HG03095 (cell line): ENCODE measurements around the gene CCDC167.

Experiments
- ATAC-seq: cut with Tn5 transposase; IDR thresholded peaks from one replicate; pipeline ENCODE4 v1.9.1; 2021; ENCODE audit warnings: moderate library complexity; ENCODE audit not compliant: unreplicated experiment

The CCDC167 gene

DNA sequence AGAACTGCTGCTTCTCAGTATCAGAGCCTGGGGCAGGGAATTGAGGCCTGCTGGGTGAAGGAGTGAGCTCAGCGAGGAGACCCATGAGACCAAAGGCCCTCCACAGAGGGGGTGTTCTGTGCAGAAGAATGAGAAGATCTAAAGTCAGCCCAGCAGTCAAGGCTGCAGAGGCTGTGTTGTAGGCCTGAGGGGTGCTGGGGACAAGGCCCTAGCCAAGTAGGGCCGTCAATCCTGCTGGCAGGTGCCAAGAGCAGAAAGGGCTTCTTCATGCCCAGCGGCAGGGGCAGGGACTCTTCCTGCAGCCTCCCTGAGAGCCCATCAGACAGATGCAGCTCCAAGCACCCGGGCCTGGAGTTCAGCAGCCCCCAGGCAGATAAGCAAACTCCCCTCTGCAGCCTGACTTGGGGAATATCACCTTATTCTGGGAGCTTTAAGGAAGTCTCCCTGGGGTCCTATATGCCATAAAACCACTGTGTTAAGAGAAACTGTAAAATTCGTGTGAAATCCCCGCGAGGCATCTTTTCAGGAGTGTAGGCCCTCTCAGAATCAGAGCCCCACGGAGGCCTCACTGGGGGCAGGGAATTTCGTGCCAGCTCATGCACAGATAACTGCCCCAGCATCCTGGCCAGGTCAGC is 9.0 kb downstream of the CCDC167 start:
- no peak for ATAC-seq

DNA sequence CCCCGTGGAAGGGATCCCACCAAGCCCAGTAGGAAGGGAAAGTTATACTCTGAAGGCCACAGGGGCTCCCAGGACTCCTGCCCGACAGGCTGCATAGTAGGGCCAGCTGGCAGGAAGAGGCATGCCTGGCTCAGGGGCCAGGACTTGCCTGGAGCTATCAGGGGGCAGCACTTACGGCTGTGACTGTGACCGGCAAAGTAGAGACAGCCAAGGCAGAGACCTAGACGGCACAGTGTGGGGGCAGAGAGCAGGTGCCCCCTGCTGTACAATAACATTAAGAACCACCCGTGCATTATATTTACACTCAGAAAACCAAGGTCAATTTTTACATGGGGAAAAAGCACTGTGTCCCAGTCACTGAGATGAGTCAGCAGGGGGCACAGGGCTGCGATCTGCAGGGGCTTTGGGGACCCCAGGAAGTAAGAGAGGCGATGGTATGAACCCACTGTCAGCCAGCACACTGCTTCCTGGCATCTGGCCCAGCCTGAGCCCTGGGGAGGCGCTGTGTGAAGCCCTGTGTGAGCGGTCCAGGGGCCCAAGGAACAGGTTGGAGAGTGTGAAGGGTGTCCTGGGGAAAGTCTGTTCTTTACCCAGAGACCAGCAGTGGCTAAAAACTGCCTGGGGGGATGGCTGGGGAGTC is 9.9 kb downstream of the CCDC167 start:
- ATAC-seq: no peak

DNA sequence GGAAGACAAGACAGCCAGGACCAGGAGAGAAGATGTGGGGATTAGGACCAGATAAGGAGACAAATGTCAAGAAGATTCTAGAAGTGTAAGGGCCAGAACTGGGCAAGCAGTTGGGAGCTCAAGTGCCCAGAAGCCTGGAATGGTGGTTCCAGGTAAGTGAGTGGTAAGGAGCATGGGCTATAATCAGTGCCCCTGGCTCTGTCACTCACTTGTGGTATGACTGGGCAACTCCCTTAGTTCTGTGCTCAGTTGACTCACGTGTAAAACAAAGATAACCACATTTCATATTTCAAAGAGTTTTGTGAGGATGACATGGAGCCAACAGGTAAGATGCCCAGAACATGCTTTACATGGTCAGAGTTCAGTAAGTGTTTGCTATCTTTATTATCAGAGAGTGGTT is 11.2 kb downstream of the CCDC167 start:
- no peak for ATAC-seq

DNA sequence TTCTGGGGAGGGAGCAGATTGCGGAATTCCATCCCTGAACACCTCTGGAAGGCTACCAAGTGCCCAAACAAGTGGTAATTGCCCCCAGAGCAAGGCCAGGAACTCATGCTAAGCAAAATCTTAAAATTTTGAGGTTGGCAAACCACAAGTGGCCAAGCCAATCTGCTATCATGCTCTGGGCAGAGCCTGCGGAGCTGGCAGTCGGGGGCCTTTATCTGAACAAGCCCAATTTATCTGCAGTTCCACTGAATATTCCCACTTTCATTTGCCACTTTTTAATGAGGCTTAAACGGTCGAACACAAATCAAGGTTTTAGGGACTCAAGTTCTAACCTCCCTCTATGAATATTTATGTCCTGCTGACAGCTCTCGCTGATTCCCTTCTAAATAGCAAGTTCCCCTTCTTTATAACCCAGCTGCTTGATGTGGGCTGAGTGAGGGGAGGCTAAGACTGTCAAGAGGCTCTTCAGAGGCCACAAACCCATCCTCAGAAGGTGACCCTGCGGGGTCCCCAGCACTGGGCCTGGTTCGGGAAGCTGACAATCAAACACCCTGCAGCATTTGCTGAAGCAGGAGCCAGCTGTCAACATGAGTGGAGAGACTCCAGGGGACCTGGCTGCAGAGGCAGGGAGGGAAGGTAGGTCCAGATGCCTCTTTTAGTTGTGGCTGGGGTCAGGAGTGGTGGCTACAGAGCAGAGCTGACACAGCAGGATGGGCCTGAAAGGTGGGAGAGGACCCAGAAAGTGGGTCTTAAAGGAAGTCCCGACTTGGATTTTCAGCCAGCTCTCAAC is 11.9 kb downstream of the CCDC167 start:
- no peak for ATAC-seq

DNA sequence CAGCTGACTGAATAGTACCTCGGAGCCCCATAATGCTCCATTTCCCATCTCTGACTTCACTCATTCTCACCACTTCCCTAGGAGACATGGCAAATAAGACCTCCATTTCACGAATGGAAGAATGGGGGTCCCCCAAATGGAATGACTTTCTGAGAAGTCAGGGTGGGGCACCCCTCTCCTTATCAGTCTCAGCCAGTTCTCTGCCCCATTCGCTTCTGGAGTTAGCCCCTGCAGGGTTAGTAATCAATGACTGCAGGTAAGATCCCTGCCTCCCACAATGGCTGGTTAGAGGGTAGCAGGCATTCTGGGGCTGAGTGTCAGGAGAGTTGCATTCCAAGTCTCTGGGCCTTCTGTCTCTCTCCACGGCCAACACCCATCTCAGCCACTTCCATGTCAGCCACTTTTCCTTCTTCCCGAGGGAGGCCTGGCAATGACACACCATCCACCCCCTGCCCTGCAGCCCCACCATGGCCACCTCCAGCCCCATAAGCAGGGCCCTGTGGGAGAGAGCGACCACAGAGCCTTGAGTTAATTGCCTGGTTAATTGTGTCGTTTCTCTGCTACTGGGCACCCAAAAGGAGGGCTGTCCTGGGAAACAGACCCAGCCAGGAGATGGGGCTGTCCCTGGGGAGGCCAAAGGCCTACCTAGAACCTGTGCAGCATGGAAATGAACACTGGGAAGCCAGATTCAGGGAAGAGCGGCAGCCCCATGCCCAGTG is 13.4 kb downstream of the CCDC167 start:
- no peak for ATAC-seq

DNA sequence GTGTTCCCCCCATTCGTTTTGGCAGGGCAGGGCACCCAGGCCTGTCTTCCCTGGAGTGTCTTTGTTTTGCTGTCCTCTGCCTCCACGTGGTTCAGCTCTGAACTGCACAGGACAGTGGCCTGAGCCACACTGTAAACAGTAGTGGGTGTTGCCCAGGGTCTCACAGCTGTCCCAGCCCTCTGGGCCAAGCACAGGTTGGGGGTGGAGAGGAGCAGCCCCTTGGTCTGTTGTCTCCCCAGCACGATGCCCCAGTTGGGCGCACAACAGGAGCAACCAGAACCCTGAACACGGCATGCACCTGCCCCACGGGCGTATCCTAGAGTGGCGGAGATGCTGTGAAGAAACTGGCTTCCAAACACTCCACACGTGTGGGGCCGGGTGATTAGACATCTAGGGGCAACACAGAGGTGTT is 14.4 kb downstream of the CCDC167 start:
- no peak for ATAC-seq

DNA sequence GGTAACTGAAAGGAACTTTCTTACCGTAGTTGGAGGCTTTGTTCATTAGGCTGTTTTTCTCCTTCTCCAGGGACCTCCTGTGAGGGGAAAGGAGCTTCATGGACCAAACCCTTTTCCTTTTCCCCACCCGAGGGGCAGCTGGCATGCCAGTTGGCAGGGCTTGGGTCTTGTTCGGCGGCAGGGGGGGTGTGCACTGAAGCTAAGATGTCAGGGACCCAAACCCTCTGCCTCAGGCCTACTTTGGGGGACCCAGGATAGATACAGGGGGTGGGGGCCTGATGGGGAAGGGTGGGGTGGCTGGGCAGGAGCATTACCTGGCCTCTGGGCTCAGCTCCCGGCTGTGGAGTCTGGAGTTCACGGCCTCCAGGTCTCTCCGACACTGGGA is 14.9 kb downstream of the CCDC167 start:
- no peak for ATAC-seq

DNA sequence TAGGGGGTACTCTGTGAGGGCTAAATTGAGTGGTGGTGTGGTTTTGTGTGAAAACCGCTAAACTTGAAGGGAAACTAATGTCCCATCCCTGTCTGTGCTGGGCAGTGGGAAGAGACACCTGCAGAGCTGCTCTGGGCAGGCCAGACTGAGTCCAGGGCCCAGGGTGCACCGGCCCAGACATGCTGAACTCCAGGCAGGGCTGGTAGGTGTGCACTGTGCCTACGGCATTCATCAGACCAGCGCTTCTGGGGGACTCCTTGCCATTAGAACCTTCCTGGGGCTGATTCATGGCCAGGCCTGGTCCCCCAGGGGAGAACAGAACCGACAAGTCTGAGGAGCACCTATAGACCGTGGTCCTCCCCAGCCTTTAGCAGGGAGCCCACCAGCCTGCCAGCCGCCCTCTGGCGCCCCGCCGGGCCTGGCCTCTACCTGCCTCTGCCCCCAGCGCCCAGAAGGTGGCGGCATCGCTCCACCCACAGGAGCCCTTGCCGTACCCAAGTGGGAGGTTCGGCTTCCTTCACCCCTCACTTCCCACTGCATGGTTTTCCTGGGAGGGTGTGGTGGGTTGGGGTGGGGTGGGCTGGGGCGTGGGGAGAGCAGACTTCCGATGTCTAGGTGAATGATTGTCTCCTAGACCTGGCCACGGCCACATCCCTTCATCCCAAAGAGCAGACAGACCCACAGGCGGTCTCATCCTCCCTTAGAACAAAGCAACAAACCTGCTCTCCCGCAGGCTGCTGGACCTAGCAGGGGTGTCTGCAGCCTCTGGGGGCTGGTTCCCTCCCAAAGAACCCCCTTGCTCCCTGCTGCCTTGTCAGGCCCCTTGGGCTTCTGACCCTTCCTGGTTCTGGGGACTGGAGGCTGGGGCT is 15.5 kb downstream of the CCDC167 start:
- no peak for ATAC-seq

DNA sequence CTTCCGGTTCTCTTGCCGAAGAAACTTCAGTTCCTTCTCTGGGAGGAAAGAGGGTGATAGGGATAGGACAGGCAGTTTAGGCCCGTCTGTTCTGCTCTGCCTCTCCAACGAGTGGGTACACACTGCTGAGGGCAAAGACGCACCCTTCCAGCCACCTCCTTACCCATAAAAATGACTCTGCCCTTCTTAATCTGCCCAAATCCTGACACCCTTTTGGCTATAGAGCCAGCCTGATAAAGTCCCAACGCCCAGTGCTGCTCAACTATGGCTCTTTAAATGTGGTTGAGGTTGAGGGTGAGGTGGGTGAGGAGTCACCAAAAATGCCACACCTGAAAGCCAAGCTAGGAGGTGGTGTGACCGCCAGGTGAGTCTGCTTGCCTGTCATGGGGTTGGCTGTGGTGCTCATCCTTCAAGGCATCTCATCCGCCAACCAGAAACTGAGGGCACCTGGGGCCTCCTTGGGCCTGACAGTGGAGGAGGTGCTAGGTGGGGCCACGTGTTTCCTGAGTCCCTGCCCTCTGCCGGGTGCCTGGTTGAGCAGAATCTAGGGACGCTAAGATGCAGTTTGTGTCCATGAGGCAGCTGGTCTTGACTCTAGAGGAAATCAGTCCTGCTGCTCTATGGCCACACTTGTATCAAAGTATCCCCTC is 16.3 kb downstream of the CCDC167 start:
- ATAC-seq: no peak

DNA sequence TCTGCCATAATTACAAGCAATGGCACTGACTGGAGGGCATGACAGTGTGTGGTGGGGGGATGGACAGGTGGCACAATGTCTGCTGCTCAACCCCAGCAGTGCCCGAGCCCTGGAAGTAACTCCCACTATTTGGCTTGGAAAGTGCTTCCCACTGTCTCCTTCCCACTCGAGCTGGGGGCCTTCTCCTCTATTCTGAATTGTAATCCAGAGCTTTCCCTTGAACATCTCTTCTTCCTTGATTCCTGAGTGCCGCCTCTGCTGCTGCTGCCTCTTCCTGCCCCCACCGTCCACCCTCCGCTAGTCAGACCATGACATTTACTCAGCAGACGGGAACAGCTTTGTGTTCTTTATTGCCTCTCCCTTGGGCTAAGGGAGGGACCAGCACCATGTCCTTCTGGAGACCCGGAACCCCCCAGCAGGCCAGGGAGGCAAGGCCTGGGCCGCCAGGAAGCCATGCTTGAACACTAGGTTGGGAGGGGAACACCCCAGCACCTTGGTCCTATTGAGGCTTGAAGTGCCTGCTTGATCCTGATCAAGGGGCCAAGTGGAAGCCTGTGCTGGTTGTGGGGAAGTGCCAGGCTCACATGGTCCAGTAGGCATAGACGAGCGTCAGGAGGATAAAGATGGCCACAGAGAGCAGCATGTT is 17.0 kb downstream of the CCDC167 start:
- no peak for ATAC-seq

DNA sequence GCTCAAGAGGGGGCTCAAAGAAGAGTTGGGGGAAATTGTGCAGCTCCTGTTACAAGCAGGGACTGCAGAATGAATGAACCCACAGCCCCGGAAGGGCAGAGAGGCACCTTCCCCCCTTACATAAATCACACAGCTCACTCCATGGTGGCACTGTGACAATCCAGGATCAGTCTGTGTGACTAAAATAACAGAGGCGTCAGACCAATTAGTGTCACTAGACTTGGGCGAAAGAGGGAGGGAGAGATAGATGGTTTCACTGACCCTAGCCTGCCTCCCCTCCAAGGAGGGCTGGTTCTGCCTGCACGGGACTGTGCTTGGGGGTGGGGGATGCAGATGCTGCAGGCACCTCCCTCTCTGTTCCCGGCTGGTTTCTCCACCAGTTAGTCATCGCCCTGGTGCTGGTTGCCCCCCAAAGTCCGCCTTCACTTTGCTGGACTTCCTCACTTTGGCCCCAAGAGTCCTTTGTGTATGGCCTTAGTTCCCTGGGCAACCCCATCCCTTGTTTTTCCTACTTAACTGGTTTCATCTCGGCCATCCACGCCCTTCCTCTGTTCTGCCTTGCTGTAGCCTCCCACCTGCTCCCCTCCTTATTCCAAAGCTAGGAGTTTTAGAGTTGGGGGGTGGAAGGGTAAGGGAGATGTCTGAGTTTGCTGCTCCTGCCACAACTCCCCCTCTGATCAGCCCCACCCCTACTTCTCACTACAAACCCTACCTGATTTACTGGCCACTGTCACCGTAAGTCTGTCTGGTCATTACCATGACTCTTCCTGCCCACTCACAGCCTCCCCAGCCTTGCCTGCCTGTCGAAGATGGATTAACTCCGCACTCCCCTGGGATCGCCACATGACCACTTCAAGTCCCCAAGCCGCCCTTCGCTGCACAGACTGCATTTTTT is 17.7 kb downstream of the CCDC167 start:
- no peak for ATAC-seq

DNA sequence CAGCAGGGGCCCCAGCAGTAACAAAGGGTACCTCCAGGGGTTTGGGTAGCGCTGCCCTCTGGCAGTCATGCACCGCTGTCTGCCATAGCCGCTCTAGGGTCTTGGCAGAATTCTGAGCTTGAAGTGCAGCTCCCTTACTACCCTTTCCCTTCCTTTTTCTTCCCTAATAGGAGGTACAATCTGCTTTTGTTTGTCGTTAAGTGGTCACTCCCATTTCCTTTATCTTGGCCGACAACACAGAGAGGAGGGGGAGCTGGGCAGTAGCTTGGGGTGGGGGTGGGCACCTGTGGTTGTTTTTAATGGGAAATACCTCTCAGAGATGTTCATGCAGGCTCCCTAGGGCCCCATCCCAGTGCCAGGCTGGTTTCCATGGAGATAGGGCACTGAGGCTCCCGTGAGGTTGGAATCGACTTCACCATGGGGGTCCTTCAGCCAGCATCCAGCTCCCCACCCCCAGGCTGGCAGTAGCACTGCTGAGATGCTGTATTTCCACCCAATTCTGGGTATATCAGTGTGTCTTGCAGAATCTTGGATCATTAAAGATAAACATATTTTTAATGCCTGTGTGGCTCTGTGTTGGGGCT is 18.6 kb downstream of the CCDC167 start:
- no peak for ATAC-seq

DNA sequence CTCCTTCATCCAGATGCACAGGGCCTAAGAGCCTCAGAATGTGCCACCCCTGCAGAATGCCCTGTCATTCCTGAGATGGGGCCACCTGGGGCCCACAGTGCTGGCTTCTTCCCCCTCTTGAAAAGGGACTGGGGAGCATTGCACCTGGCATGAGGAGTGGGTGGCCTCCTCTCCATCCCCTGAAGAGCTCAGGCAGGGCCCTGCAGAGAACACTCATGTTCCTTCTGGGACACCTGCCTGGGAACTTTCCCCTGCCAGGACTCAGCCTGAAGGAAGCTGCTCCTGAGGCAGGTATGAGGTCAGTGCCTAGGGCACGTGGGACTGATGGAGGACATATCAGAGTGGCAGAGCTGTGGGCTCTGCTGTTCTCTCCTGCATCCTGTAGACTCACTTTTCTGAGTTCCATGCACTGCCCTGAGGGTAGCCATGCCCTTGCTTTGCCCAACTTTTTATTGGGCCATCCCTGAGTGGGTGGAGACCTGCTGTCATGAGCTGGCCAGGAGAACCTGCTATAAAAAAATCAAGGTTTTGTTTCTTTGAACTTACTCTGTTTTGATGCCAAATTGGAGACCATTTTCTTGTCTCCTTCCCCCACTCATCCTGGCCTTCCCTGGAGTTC is 19.5 kb downstream of the CCDC167 start:
- ATAC-seq: no peak

DNA sequence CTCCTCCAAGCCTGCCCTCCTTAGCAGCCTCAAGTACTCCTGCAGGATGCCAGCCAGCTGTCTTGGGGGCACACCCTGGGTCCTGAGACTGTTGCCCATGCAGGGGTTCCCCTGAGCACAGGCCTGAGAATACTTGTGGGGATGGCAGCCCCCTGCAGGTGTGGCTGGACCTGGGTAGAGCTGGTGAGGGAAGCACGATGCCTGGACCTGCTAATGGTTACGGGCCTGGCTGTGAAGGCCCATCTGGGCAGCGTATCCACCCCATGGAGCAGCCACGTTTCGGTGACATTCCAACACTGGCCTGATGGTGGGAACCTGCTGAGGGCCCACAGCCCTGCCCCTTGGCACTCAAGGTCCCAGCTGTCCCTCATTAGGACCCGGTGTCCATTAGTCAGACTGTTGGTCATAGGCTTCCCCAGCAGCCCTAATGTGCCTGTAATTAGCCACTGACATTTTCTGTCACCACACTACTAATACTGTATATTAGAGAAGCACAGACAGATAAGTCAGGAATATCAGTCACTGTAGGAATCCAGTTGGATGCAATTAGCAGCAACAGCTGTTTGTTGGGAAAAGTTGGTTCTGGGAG is 20.3 kb downstream of the CCDC167 start:
- ATAC-seq: no peak

DNA sequence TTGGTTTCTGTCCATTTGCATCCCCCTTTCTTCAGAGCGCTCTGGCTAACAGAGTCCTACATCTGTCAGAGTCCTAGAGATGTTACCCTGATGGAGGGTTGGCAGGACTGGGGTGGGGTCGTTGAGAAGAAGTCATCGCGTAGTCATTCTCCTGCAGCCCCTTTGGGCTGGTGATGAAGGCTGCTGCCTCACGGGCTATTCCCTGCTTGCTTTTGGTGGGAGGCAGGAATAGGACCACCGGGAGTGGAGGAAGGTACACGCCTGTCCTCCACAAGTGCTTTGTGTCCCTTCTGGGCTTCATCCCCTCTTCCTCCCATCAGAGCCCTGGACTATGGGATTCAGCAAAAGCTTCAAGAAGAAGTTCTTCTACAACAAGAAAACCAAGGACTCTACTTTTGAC is 20.9 kb downstream of the CCDC167 start:
- ATAC-seq: no peak

DNA sequence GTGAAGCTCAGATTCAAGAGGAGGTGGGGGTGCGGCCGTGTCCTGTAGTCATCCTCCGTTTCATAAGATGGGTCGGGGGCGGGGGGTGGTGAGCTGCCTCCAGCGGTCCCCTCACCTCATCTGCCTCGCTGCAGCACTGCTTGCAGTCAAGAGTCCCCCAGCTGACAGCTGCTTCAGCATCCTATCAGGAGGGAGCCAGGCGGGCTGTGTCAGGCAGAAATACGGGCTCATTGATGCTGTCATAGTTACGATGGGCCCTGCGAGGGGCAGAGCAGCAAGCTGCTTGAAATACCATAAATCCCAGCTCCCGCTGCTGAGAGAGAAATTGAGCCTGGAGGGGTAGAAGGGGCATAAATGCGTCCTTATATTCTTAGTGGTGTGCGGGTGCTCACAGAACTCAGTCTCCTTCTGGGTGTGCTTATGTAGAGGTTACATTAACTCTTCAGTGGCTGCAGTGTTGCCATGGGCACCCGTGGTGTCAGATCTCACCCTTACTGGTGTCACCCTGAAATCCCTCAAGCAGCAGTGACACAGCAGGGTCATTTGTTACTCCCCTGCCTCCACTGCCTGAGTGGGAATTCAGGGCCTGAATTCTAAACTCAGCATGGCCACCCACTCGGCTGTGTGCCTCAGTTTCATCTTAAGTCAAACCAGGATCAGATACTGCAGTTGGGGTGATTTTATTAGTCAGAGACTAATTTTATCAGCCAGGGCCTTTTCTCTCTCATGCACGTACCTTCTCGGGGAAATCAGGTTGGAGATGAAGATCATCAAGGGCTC is 21.8 kb downstream of the CCDC167 start:
- no peak for ATAC-seq

DNA sequence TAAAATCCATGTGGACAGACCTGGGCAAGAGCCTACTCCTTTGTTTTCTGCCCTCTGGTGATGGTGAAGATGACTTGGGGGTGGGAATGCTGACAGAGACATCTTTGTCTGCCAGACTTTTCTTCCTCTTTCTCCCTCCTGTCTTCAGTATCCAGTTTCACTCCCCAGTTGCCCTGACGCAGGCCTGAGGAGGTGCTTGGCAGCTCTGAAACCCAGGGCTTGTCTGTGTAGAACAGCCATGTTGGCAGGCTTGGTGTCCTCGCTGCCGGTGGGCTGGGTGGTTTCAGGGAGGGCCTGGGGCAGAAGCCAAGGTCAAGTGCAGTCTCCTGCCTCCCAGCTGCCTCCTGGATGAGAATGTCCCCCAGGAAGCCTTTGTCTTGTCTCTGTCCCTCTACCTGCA is 22.5 kb downstream of the CCDC167 start:
- no peak for ATAC-seq
